NCI-H82 treated with DMSO at 0.1 percent for 48 hours (cell line): ENCODE data around the gene PTCH2.
"Not testable (repeated sequence)": the region's sequence is repeated elsewhere in the genome, so short reads cannot be mapped to it uniquely, and the experiment has no call there.

ENCODE experiments used
- DNase-seq: peaks from one replicate; lab custom pipeline; 2025; ENCODE audit not compliant: unreplicated experiment; lab: John Stamatoyannopoulos, UW

PTCH2 gene

DNA sequence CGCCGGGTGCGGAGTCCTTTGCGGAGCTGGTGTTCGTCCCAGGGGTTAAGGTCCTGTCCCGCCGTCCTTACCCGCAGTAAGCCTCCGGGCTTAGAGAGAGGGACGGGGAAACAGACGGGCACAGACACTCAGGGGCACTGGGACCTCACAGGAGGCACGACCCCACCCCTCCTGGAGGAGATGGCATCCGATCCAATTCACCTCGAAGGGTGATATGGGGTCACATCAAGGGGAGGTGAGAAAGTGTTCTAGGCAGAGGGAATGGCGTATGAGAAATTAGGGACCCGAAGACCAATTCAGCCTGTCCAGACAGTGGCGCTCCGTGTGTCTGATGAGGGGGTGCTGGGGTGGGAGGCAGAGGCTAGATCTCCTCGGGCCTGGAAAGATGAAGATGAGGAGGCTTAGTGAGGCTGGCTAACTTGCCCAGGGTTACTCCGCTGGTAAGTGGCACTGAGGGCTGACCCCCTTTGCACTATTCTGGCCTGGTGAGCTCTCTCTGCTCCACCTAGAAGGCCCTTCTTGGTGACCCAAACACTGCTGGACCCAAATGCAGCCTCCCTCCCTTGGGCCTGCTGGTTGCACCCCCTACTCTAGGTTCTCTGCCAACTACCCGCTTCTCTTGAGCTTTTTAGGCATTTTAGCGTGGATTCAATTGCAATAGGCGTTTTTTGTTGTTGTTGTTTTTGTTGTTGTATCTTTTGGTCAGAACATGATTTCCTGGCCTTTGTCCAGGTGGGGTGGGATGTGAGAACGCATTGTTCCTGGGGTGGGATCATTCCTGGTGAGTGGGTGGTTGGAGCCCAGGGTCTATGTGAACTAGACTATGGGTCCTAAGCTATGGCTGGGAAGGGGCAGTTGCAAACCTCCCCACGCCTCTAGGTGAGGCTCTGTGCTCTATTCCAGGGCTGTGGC, 22.5 kb downstream of the PTCH2 start:
- no peak for DNase-seq

DNA sequence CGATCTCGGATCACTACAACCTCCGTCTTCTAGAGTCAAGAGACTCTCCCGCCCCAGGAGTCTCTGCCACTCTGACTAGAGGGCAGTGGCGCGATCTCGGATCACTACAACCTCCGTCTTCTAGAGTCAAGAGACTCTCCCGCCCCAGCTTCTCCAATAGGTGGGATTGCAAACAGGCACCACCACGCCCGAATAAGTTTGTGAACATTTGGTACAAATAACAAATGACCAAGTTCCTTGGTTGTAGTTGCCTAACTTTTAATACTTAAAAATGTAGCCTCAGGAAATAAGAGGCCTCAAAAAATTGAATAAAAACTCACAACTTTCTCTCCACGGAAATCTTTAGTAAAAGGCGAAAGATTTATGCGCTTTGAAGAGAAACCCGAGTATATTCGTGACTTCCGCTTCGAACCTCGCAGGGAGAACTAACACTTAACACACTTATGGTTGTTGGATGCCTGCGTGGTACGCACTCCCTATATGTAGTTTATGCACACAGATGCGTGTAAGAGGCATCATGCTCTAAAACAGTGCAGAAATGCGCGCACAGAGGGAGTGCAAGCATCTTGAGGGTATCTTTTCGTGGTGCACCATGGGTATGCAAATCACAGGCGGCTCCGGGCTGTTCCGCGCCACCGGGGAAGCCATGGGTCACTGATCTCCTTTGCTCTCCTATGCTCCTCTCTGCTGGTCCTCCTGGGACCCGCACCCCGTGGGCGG, 23.3 kb downstream of the PTCH2 start:
- peak; percentile 91 for DNase-seq

DNA sequence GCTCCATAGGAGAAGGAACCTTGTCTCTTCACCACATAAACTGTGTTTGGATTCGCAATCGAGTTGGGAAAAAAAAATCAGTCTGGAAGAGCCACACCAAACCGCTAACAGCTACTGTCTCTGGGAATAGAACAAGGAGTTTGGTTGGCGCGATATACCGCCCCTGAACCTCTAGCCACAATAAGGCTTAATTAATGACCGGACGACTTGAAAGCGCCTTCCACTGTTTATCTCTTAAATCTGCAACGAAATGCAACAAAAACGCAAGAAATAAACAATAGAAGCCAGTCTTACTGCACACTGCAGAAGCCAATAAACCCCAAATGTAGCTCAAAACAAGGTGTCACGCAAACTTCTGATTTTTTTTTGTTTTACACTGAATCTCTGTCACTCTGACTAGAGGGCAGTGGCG, 23.9 kb downstream of the PTCH2 start:
- peak; percentile 70 for DNase-seq

DNA sequence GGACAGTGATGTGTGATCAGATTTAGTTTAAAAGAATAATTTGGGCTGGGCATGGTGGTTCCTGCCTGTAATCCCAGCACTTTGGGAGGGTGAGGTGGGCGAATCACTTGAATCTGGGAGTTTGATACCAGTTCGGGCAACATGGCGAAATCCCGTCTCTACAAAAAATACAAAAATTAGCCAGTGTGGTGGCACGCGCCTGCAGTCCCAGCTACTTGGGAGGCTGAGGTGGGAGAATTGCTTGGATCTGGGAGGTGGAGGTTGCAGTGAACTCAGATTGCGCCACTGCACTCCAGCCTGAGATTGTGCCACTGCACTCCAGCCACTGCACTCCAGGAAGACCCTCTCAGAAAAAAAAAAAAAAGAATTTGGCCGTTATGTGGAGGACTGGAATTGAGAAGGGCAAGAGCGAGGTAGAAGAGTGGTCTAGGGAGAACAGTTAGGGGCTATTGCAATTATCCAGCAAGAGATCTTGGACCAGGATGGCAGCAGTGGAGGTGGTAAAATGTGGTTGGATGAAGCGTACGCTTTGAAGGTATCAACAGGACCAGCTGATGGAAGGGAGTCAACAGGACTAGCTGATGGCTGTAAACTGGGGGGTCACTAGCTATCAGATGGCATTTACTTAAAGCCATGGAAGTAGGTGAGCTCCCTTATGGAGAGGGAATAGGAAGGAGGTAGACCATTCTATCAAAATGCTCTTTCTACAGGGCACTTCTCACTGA, 25.1 kb downstream of the PTCH2 start:
- no peak for DNase-seq

DNA sequence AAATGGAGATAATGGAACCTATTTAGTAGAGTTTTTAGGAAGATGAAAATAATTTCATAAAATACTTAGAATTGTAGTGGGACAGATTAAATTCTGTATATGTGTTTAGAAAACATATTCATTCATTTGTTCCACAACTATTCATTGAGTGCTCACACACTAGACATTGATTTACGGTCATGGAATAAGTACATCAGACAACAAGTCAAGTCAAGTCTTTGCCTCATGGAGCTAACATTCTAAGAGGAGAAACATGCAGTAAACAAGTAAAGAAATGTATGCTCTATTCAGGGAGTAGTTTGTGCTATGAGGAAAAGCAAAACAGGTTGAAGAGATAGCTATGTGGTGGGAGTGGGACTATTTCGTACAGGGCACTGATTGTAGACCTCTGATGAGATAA, 25.7 kb downstream of the PTCH2 start:
- no peak for DNase-seq

DNA sequence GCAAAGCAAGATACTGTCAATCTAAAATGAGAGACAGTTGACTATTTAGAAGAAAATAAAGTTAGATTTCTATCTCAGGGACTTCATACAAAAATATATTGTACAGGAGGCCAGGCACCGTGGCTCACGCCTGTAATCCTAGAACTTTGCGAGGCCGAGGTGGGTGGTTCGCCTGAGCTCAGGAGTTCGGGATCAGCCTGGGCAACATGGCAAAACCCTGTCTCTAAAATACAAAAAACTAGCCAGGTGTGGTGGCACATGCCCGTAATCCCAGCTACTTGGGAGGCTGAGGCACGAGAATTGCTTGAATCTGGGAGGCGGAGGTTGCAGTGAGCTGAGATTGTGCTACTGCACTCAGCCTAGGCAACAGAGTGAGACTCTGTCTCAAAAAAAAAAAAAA, 27.1 kb downstream of the PTCH2 start:
- DNase-seq, result not testable (repeated sequence)

DNA sequence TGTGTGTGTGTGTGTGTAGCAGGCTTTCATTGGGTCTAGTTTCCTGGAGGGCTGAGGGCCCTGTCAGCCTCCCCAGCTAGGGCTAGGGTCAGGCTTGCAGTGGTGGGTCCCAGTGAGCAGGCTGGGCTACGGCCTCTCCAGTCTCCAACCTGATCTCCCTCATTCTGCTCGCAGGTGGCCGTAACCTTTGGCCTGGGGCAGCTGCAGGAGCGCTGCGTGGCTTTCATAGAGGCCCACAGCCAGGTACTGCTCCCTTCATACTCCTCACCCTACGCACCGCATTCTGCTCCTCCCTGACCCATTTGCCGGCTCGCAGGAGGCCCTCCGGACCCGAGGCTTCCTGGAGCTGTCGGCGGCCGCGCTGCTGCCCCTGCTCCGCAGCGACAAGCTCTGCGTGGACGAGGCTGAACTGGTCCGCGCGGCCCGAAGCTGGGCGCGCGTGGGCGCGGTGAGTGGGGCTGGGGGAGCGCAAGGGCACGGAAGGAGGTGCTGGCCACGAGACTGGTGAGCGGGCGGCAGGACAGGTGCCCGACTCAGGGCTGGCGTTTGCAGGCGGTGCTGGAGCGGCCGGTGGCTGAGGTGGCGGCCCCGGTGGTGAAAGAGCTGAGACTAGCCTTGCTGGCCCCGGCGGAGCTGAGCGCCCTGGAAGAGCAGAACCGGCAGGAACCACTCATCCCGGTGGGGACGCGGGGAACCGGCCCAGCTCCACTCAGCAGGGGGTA, 30.1 kb downstream of the PTCH2 start:
- DNase-seq, result no peak

DNA sequence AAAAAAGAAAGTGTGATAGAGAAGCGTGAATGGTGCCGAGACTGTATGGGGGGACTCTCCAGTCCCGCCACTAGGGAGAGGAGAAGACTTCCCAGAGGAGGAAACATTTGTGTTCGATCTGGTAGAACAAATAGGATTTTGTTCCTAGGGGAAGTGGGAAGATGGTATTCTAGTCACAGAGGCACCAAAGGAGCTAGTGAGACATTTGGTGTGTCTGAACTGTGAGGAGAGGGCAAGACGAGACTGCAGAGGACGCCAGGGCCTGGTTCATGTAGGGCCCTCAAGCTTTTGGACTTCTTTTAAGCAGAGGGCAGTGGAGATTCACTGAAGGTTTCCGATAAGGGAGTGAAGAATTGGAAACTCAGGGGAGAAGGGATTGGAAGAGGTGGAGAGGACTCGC, 31.8 kb downstream of the PTCH2 start:
- DNase-seq, result no peak

DNA sequence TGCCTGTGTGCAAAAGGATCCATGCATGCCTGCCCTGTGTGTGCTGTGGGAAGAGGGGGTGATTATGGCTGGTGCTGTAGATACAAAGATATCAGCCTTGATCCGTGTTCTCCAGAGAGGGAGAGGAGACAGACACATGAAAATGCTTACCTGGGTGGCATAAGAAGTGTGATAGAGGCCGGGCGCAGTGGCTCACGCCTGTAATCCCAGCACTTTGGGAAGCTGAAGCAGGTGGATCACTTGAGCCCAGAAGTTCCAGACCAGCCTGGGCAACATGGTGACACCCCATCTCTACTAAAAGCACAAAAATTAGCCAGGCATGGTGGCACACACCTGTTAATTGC, 32.3 kb downstream of the PTCH2 start:
- DNase-seq, result not testable (repeated sequence)

DNA sequence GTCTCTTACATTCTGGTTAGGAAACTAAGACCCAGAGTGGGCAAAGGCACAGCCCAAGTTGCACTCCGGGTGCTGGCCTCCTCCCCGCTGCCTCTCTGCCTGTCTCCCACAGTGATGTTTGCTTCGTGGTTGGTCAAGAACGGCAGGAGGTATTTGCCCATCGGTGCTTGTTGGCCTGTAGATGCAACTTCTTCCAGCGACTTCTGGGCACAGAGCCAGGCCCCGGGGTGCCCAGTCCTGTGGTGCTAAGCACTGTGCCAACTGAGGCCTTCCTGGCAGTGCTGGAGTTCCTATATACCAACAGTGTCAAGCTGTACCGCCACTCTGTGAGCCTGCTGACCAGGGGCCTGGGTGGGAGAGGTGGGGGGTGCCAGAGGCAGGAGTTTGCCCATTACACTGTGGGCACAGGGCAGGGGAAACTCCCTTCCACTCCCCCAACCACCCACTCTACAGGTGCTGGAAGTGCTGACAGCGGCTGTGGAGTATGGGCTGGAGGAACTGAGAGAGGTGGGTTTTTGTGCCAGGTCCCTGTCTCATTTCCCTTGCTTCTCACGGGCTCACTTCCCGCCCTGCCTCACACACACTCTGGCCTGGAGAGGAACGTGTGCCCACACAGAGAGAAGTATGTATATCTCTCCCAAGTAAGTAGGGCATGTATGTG, 32.8 kb downstream of the PTCH2 start:
- DNase-seq, result no peak

DNA sequence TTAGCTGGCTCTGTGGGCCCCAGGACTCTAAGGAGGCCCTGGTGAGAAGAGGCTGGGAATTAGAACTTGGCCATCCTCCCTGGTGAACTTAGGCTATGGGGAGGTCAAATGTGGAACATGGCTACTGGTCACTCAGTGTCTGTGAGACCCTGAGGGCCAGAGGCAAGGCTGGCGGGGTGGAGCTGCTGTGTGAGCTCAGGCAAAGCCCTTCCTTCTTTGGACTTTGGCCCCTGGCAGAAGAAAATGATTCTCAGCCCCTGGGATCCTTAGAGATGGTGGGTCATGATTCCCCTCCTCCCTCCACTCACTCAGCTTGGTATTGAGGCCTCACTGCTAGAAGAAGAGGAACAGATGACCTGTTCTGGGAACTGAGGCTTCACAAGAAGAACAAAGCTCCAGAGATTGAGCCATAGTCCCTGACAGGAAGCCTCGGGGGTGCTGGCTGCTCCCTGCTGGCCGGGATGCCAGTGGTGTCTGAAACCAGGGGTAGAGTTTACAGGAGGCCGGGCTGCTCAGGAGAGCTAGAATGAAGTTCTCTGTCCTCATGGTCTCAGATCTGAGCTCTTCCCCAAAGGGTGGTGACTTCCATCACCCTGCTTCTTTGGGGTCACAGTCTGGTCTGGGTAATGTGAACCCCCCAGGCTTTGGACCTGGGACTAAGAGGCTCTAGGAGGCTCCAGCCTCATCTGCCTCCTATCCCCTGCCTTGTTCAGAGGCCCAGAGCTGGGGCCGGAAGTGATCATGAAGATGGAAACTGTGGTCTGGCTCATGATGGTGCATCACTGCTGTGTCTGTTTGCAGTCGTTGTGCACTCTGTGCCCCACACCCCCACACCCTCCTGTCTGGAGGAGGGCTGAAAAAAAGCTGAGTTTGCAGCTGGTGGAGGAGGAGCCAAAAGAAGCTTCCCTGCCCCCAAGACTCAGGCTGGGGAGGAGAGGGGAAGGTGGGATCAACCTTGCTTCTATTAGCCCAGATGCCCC, 33.8 kb downstream of the PTCH2 start:
- no peak for DNase-seq

DNA sequence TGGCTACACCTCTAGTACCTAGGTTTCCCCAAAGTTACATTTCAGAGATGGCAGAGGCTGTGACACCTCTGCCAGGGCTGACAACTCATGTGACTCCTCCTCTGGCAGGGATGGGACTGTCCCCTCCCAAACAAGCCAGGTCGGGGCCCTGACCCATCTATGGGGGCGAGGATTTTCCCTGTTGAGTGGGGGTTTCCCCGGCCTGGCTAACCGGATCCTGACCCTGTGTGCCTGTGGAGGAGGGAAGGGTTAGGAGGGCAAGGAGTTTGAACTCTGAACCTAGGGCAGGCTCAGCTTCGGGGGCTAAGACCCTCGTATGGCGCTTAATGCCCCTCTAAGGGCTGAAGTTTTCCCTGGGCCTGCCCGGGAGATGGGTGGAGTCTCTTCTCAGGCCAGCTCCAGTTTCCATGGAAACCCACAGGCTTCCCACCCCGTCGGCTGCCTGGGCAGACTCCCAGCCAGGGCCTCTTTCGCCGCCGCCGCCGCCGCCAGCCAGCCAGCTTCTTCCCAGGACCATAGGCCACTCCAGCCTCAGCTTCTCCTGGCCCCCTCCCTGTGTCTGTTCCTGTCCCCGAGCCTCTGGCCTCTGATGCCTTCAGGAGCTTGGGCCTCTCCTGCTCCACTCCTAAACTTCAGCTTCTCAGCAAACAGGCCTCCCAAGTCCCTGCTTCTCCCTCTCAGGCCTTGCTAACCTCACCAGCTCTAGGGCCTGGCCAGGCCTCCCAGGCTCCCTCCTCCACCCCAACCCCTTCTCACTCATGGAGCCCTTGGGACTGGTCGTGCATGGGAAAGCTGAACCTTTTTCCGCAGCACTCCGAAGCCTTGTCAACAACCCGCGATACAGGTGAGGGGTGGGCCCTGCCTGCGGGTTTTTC, 34.8 kb downstream of the PTCH2 start, which contains the start of gene BTBD19:
TSS of gene BTBD19 (plus strand) at position 461 of the 875 bp plus-strand sequence. CDS start at position 759, 298 bp downstream.
- no peak for DNase-seq

DNA sequence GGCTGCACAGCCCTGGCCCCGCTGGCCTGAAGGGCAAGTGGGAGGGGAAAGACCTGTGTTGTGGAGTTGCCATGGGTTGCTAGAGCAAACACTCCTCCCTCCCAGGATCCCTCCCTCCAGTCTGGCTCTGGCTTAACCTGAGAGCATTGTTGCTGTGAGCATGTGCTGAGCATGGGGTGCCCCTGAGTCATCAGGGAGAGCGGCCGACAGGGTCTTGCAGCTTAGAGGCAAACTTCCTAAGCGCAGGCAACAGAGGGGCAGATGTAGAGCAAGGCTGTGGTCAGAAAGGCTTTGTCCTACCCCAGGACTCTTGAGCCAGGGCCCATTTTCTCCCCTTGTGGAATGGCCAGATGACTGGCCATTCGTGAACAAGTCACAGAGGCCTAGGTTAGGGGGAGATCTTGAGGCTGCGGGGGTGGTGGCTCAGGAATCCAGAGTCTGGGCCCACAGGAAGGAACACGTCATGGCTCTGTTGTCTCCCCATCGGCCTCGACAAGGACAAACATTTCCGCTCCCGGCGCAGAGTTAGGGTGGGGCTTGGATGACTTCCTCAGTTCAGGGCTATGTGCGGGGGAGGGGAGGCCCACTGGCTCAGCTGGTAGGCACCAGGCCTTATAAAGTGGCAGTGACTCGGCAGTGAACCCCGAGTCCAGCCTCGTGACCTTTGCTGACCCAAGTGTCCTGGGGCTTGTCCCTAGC, 35.5 kb downstream of the PTCH2 start:
- peak; percentile 34 for DNase-seq

DNA sequence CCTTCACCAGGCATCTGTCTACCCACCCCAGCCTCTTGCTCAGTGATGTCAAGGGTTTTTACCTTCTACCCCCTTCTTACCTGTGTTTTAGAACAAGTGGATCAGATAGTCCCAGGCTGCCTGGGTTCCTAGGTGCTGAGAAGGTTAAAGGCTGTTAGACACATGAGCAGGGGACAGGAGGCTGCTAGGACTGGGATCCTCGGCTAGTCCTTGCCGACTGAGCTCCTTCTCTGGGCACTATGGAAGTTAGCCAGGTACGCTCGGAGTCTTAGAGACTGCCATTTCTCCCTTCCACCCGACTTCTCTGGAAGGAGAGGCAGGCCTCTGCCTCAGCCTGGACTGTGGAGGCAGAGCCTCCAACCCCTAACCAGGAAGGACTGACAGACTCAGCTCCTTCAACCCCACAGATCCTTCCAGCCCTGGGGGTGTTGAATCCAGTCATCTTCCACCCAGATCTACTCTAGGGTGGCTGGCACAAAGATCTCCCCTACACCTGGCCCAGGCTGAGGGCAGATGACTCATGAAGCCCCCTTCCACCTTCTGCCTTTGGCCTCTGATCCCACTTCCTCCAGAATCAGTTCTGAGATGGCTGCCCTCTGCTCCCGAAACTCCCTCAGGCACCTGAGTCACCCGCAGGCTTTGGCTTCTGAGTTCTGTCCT, 36.2 kb downstream of the PTCH2 start, which contains the start of gene DYNLT4:
TSS of gene DYNLT4 (minus strand) at position 648 of the 660 bp plus-strand sequence. CDS start 683 bp downstream, outside the sequence.
- DNase-seq, result no peak

DNA sequence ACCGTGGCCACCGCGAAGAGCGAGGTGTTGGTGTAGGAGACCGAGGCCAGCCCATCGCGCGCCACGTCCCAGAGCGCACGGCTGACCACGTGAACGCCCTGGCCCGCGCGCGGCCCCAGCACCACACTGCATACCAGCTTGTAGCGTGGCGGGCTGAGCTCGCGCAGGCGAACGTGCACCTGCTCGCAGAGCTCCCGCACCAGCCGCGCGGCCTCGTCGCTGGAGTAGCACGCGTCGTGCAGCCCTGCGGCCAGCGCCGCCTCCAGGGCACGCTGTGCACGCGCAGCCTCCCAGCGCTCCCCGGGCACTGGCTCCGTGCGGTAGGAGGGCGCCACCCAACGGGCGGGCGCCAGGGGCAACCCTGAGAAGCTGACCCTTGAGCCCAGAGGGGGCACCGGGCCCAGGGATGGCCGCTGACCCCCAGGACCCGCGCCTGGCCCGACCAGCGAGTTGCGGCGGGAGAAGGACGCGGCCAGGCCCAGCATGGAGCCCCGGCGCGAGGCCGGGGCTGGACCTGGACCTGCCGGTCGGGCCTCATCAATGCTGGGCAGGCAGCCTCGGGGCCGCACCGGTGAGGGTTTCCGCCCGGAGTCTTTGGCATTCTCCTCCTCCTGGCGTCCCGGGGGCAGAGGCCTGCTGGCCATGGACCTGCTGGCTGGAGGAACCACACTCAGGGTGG, 36.9 kb downstream of the PTCH2 start:
- no peak for DNase-seq

DNA sequence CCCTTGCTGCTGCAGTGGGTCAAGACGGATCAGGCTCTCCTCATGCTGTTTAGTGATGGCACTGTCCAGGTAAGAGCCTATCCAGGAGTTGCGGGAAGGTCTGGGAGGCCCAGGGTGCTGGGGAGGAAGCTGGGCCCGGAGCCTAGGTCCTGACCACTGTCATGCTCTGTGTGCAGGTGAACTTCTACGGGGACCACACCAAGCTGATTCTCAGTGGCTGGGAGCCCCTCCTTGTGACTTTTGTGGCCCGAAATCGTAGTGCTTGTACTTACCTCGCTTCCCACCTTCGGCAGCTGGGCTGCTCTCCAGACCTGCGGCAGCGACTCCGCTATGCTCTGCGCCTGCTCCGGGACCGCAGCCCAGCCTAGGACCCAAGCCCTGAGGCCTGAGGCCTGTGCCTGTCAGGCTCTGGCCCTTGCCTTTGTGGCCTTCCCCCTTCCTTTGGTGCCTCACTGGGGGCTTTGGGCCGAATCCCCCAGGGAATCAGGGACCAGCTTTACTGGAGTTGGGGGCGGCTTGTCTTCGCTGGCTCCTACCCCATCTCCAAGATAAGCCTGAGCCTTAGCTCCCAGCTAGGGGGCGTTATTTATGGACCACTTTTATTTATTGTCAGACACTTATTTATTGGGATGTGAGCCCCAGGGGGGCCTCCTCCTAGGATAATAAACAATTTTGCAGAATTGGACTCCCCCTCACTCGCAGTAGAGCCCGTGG, 37.6 kb downstream of the PTCH2 start:
- DNase-seq, result no peak
